Measurements from ENCODE around the gene CARD14. TPM values are rescaled to one million over a fixed set of nuclear protein-coding genes. Genes with fewer than 3 reads are reported as not detected.
A peak's percentile ranks its signal among the peaks of the same experiment; 100 is the strongest.

CARD14 gene
- total RNA-seq, 1 experiment from 2014 or later, result not detected

DNA sequence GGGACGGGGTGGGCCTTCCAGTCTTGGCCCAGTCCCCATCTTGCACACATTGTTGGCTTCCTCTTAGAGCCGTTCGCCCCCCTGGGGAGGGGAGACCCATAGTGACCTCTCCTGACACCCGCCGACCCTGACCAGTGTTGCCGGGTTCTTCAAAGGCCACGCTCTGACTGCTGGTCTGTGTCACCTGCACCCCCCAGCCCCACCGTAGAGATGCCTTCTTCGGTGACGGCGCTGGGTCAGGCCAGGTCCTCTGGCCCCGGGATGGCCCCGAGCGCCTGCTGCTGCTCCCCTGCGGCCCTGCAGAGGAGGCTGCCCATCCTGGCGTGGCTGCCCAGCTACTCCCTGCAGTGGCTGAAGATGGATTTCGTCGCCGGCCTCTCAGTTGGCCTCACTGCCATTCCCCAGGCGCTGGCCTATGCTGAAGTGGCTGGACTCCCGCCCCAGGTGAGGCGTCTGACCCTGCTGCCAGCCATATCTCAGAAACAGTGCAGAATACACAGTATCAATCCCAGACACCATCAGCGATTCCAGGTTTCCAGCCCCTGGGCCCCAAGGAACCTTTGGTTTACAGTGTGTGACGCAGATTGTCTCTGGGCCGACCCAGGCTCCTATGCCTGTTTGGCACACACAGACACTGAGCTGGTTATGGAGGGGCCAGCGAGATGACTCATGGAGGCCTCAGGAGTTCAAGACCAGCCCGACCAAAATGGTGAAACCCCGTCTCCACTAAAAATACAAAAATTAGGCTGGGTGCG, 51.7 kb downstream of the CARD14 start:
- ATAC-seq, result no peak
- intact Hi-C loops (cut with micrococcal nuclease; ENCODE audit: unreplicated experiment) (no loop called here), in situ Hi-C loops (cut with HindIII; ENCODE audit: low pct_unique_long_range_greater_than_20kb, low sequenced_read_pairs) (no loop called here)
- DNase-seq (ENCODE audit: low read depth, low spot score), result no peak
- Histone ChIP-seq H3K27ac (ENCODE audit: low read length) (peak overlapping the region; percentile 82), H3K4me3 (ENCODE audit: low read depth in 2 of 2, low read length in 2 of 2) (peak overlapping the region; percentile 74 to 97), H3K4me1 (ENCODE audit: control insufficient read depth, insufficient read depth, low read length) (peaks cover 14% of the 10 kb centered on the region), H3K9me3 (ENCODE audit: control insufficient read depth, insufficient read depth, low read depth, low read length) (no peaks in the 10 kb centered on the region), H3K27me3 (ENCODE audit: control insufficient read depth, insufficient read depth, low read length) (no peaks in the 10 kb centered on the region), H3K36me3 (ENCODE audit: control insufficient read depth, insufficient read depth, low read length) (no peaks in the 10 kb centered on the region; the same call in 1 of the 2 replicates)
- TF ChIP-seq, protein P1, sequence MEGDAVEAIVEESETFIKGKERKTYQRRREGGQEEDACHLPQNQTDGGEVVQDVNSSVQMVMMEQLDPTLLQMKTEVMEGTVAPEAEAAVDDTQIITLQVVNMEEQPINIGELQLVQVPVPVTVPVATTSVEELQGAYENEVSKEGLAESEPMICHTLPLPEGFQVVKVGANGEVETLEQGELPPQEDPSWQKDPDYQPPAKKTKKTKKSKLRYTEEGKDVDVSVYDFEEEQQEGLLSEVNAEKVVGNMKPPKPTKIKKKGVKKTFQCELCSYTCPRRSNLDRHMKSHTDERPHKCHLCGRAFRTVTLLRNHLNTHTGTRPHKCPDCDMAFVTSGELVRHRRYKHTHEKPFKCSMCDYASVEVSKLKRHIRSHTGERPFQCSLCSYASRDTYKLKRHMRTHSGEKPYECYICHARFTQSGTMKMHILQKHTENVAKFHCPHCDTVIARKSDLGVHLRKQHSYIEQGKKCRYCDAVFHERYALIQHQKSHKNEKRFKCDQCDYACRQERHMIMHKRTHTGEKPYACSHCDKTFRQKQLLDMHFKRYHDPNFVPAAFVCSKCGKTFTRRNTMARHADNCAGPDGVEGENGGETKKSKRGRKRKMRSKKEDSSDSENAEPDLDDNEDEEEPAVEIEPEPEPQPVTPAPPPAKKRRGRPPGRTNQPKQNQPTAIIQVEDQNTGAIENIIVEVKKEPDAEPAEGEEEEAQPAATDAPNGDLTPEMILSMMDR (IDR thresholded peaks at IDR 0.05), result no peak
- TF ChIP-seq TCF7L2 (IDR thresholded peaks at IDR 0.05; ENCODE audit: low read depth, low read length), result peak; percentile 16; the same call in 1 of the 2 replicates
- POLR2A ChIA-PET, result interaction anchor here (0.7 kb wide), 1 partner anchor 17 kb away, joined by 5 read pairs; no protein-coding TSS in a partner anchor
- BruUV-seq (replicated peaks), result no TSS peak
- CTCF ChIA-PET, result no interaction called here

DNA sequence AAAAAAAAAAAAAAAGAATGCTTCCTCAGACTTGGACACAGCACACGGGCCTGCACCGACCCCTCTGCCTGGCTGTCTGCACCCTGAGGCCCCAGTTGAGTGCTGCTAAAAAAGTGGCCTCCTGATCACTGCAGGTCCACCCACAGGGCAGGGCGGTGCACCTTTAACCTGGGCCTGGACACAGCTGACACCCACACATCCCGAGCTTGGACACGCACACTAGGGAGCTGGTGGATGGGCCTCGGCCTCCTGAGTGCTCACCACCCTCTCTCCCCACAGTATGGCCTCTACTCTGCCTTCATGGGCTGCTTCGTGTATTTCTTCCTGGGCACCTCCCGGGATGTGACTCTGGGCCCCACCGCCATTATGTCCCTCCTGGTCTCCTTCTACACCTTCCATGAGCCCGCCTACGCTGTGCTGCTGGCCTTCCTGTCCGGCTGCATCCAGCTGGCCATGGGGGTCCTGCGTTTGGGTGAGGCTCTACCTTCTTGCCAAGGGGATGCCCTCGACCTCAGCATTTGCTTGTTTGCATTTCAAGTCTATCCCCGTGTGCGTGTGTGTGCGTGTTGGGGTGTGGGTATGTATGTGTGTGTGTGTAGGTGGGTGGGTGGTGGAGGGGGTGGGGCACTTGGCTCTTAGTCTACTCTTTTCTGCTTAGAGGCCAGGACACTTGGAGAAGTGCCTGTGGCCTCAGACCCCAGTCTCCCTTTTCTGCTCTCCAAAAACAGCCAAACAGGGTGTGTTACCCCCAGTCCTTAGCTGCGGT, 52.7 kb downstream of the CARD14 start:
- intact Hi-C loops (cut with micrococcal nuclease; ENCODE audit: unreplicated experiment), result no loop called here
- TF ChIP-seq SIN3A (IDR thresholded peaks at IDR 0.05; ENCODE audit: borderline replicate concordance, insufficient read depth, low read depth, low read length), result no peak
- TF ChIP-seq, protein P1 (IDR thresholded peaks at IDR 0.05), result no peak
- no peak for DNase-seq (ENCODE audit: low read depth, low spot score)

DNA sequence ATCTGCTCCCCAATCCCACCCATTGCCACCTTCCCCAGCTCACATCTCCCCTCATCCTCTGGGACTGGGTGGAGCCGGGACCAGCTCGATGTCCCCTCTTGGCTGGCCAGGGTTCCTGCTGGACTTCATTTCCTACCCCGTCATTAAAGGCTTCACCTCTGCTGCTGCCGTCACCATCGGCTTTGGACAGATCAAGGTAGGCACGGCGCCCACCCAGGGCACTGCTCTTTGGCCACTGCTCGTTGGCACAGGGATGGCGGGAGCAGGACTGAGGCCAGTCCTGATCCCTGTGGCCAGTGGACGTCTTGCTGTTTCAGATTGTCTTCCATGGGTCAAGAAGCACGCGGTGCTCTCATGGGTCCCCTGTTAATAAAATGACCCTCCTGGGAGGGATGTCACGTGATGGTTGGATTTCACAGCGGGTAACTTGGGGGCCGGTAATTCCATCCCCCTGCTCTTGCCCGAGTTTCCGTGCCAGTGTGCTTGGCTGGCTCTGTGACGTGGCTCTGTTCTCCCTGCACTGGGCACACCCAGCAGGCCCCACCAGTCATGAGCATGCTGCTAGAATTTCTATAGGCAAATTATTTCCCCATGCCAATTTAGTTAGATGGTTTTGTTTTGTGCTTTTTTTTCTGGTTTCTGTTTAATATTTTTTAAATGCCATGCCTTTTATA, 53.4 kb downstream of the CARD14 start:
- no TSS peak for BruUV-seq (replicated peaks)

More for the DNA sequence above, 52.7 kb downstream of the CARD14 start:
- no peaks in the 10 kb centered on the region for H3K9me3 ChIP-seq (ENCODE audit: control insufficient read depth, insufficient read depth, low read depth, low read length)
- POLR2A ChIA-PET, result interaction anchor here (0.7 kb wide), 1 partner anchor 16 kb away, joined by 5 read pairs; no protein-coding TSS in a partner anchor
- H3K36me3 ChIP-seq (ENCODE audit: control insufficient read depth, insufficient read depth, low read length), result no peaks in the 10 kb centered on the region; the same call in 1 of the 2 replicates
- no peaks in the 10 kb centered on the region for H3K27me3 ChIP-seq (ENCODE audit: control insufficient read depth, insufficient read depth, low read length)
- H3K4me3 ChIP-seq (ENCODE audit: low read depth in 2 of 2, low read length in 2 of 2), result no peak overlapping the region
- CTCF ChIA-PET, result no interaction called here
- peaks cover 14% of the 10 kb centered on the region for H3K4me1 ChIP-seq (ENCODE audit: control insufficient read depth, insufficient read depth, low read length)
- in situ Hi-C loops (cut with HindIII; ENCODE audit: low pct_unique_long_range_greater_than_20kb, low sequenced_read_pairs), result no loop called here
- no peak for ATAC-seq
- TSS peak; percentile 50 for BruUV-seq (replicated peaks)
- H3K27ac ChIP-seq (ENCODE audit: low read length), result no peak overlapping the region

More for the DNA sequence above, 53.4 kb downstream of the CARD14 start:
- no peak overlapping the region for H3K4me3 ChIP-seq (ENCODE audit: low read depth in 2 of 2, low read length in 2 of 2)
- intact Hi-C loops (cut with micrococcal nuclease; ENCODE audit: unreplicated experiment), result no loop called here
- H3K27ac ChIP-seq (ENCODE audit: low read length), result no peak overlapping the region
- no peaks in the 10 kb centered on the region; the same call in 1 of the 2 replicates for H3K36me3 ChIP-seq (ENCODE audit: control insufficient read depth, insufficient read depth, low read length)
- ATAC-seq (no peak), DNase-seq (ENCODE audit: low read depth, low spot score) (no peak)
- H3K4me1 ChIP-seq (ENCODE audit: control insufficient read depth, insufficient read depth, low read length), result peaks cover 14% of the 10 kb centered on the region
- in situ Hi-C loops (cut with HindIII; ENCODE audit: low pct_unique_long_range_greater_than_20kb, low sequenced_read_pairs), result no loop called here
- H3K27me3 ChIP-seq (ENCODE audit: control insufficient read depth, insufficient read depth, low read length), result no peaks in the 10 kb centered on the region
- H3K9me3 ChIP-seq (ENCODE audit: control insufficient read depth, insufficient read depth, low read depth, low read length), result no peaks in the 10 kb centered on the region
- POLR2A ChIA-PET, result no interaction called here
- CTCF ChIA-PET, result no interaction called here
- TF ChIP-seq, protein P2, sequence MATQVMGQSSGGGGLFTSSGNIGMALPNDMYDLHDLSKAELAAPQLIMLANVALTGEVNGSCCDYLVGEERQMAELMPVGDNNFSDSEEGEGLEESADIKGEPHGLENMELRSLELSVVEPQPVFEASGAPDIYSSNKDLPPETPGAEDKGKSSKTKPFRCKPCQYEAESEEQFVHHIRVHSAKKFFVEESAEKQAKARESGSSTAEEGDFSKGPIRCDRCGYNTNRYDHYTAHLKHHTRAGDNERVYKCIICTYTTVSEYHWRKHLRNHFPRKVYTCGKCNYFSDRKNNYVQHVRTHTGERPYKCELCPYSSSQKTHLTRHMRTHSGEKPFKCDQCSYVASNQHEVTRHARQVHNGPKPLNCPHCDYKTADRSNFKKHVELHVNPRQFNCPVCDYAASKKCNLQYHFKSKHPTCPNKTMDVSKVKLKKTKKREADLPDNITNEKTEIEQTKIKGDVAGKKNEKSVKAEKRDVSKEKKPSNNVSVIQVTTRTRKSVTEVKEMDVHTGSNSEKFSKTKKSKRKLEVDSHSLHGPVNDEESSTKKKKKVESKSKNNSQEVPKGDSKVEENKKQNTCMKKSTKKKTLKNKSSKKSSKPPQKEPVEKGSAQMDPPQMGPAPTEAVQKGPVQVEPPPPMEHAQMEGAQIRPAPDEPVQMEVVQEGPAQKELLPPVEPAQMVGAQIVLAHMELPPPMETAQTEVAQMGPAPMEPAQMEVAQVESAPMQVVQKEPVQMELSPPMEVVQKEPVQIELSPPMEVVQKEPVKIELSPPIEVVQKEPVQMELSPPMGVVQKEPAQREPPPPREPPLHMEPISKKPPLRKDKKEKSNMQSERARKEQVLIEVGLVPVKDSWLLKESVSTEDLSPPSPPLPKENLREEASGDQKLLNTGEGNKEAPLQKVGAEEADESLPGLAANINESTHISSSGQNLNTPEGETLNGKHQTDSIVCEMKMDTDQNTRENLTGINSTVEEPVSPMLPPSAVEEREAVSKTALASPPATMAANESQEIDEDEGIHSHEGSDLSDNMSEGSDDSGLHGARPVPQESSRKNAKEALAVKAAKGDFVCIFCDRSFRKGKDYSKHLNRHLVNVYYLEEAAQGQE (IDR thresholded peaks at IDR 0.05; ENCODE audit: insufficient read depth in 1 of 2, low read depth in 2 of 2, low read length in 1 of 2), result no peak
- TF ChIP-seq TCF7L2 (IDR thresholded peaks at IDR 0.05; ENCODE audit: low read depth, low read length) (no peak), POLR2AphosphoS5 (IDR thresholded peaks at IDR 0.05; ENCODE audit: low read depth, low read length) (no peak)
- TF ChIP-seq, protein P1 (IDR thresholded peaks at IDR 0.05), result no peak
